ENCODE results near the gene KNL1.

DNA sequence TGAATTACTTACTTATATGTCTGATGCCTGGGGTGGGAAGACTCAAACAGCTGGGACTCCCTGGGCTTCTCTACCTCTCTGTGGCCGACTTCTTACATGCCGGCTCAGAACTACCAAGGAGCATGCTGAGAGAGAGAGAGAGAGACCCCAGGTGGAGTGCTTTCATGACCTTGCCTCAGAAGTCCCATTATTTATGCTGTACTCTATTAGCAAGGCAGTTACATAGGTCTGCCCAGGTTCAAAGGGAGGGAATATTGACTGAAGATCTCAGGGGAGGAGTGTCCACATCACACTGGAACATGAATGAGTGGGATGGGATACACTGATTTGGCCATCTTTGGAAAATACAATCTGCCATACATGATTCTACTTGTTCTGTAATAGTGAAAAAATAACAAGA is 45.4 kb upstream of the KNL1 start:
- TF ChIP-seq POLR2AphosphoS5 (IDR thresholded peaks at IDR 0.05) (no peak), EP300 (IDR thresholded peaks at IDR 0.05) (no peak)
- TF ChIP-seq, protein P1, sequence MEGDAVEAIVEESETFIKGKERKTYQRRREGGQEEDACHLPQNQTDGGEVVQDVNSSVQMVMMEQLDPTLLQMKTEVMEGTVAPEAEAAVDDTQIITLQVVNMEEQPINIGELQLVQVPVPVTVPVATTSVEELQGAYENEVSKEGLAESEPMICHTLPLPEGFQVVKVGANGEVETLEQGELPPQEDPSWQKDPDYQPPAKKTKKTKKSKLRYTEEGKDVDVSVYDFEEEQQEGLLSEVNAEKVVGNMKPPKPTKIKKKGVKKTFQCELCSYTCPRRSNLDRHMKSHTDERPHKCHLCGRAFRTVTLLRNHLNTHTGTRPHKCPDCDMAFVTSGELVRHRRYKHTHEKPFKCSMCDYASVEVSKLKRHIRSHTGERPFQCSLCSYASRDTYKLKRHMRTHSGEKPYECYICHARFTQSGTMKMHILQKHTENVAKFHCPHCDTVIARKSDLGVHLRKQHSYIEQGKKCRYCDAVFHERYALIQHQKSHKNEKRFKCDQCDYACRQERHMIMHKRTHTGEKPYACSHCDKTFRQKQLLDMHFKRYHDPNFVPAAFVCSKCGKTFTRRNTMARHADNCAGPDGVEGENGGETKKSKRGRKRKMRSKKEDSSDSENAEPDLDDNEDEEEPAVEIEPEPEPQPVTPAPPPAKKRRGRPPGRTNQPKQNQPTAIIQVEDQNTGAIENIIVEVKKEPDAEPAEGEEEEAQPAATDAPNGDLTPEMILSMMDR (IDR thresholded peaks at IDR 0.05) = no peak
